NCI-H774 (cell line): ENCODE data around the gene TOMM6.

Experiments
- DNase-seq: peaks from one replicate; lab custom pipeline; 2025; lab: John Stamatoyannopoulos, UW

TOMM6 gene

DNA sequence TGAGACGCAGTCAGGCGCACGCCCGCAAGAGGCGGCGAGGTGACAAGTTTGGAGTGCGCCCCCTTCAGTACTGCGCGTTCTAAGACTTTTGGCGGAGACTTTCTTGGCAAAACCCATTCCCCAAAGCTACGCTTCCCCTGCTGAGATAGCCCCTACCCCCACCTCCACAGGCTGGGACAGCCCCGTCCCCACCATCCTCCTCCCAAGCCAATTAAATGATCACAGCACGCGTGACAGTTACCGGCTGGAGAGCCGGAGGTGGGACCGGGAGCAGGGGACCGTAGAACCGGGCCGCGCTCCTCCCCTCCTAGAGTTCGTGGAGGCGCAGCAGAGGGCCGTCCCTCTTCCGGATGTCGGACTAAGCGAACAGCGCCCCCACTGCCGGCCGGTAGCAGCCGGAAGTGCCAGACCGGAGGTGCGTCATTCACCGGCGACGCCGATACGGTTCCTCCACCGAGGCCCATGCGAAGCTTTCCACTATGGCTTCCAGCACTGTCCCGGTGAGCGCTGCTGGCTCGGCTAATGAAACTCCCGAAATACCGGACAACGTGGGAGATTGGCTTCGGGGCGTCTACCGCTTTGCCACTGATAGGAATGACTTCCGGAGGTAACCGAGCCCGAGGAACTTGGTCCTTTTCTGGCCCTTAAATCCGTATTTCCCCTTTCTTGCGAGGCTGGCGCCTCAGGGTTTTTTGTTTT, at the start of gene TOMM6:
TSS of gene TOMM6 (plus strand) at position 476 of the 699 bp plus-strand sequence. CDS start at position 480, 4 bp downstream.
- DNase-seq: peak; percentile 86

DNA sequence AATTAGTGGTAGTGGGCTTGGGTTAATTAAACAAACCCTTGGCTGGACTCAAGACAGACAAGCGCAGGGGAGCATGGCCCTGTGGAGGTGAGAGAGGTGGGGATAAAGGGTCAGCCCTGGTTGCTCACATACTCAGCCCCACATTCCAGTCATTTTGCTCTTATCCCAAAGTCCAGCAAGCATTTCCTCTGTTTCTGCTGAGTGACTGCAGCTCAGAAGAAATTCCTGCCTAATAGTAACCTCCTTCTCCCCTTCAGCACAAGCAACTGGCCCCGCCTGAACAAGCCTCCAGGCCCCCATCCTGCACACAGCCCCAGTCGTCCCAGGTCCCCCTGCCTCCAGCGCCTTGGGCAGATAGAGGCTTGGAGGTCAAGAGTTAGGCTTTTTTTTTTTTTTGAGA, 48.5 kb upstream of the TOMM6 start:
- no peak for DNase-seq

DNA sequence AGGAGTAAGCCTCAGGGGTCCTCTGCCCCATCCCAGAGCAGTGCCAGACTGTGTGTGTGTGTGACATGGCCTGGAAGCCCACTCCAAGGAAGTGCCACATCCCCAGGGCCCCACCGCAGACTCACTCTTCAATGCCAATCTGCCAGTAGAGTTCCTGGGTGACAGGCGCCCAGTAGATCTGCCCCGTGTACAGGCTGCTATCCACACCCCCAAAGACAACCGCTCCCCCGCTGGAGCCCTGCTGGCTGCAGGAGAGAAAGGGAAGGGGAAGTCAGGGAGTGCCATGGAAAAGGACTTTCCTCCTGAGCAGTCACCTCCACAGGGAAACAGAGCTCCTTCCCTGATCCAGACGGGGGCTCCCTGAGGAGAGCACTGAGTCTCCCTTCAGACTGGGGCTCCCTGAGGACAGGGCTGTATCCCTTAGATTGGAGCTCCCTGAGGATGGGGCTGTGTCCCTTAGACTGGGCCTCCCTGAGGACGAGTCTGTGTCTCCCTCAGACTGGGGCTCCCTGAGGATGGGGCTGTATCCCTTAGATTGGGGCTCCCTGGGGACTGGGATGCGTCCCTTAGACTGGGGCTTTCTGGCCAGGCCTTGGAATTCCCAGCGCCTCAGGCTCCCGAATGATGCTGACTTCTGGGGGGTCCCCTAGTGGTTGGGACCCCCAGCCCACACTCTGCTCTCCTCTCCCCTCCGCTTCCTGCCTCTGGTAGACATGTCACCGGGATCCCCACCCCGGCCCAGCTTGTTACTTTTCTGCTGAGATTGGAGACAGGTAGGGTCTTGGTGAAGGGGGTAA, 46.9 kb upstream of the TOMM6 start:
- no peak for DNase-seq

DNA sequence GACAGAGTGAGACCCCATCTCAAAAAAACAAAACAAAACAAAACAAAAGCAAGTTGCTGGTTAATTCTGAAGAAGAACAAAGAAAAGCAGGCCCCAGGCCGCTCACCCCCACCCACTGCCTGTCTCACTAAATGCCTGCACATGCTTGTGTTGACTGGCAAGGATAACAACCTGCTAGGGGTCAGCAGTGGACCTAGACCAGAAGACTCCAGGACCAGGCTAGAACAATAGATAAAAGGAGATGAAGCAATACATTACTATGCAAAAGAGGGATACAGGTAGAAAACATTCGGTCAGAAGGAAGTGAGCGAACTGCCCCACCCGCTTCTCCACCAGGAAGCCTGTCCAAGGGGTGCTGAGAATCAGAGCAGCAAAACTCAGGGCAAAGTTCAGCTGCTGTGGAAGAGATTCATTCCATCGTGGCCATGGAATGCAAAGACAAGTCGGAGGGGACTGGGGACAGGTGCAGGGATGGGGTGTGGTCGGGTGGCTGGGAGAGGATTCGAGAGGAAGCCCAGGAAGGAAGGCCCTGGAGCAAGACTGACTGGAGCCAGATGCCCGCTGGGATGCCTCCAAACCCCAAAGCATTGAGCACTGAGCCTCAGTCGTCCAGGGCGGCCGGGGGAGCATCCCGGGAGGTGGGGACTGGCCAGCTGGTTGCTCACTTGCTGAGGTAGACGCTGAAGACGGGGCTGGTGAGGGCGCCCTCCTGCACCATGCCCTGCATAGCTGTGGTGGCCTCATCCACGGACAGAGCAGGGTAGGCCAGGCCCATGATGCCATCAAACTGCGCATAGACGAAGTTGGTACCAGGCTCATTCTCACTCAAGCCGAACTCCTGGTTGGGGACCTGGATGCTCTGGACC, 45.6 kb upstream of the TOMM6 start:
- DNase-seq: no peak

DNA sequence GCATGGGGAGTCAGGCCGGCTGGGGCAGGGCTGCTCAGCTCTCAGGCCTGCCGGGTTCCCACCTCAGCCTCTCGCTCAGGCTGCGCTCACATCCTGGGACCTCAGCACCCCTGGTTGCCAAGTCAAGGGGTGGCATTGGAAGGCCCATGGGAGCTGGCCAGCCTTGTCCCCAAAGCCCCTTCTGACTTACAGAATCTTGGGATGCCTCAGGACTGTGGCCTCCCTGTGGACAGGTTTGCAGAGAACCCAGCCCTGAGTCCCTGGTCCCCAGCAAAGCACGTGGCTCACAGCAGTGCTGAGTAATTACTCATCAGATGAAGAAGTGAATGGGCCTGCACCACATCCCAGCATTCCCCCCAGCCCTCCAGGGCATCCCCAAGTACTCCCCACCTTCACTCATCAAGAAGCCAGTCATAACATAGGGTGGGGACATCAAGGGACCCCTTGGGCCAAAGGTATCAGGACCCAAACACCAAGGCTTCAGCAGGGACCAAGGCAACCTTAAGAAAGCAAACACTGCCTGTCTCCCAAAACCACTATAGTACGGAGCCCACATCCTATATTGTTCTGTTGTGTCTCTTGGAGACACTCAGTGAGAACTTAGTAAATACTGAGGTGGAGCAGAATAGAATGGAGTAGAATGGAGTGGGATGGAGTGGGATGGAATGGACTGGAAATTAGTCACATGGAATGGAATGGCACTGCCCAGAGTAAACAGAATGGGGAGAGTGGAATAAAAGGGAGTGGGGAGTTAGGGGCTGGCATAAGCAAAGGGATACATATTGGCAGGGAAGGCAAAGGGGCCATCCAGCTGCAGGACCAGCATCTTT, 43.9 kb upstream of the TOMM6 start:
- no peak for DNase-seq

DNA sequence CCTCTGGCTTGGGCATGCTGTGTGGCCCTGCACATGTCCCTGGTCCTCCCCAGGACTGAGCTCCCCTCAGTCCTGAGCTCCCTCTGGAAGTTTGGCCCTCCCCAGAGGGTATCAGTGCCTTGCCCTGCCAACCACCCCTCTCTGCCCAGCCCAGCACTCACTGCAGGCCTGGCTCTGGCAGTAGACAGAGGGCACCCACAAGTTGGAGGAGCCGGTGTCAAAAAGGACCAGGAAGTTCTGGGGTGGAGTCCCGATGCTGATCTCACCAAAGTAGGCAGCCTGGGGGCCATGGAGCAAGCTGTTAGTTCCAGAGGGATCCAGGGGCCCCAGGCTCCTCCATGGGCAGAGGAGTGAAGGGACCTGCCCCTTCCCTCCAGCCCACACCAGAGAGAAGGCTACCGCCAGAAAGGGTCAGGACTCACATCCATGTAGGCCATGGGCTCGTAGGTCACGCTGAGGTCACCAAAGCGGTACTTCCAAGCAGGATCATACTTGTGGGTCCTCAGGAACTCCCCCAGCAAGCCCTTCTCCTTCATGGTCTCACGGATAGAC, 43.2 kb upstream of the TOMM6 start:
- DNase-seq: no peak

DNA sequence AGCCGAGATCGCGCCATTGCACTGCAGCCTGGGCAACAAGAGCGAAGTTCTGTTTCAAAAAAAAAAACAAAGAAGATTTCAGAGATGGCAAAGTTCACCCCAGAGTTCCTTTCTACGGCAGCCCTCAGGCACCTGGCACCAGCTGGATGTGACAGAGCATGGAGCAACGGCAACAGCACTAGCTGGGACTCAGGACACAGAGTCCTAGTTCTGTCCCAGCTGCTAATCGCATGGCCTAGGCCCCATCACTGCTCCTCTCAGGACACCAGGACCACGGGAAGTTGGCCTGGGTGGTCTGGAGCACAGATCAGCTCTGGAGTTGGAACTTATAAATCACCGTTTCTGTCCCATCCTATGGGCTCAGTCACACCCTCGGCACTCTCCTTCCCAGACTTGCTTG, 41.4 kb upstream of the TOMM6 start:
- no peak for DNase-seq

DNA sequence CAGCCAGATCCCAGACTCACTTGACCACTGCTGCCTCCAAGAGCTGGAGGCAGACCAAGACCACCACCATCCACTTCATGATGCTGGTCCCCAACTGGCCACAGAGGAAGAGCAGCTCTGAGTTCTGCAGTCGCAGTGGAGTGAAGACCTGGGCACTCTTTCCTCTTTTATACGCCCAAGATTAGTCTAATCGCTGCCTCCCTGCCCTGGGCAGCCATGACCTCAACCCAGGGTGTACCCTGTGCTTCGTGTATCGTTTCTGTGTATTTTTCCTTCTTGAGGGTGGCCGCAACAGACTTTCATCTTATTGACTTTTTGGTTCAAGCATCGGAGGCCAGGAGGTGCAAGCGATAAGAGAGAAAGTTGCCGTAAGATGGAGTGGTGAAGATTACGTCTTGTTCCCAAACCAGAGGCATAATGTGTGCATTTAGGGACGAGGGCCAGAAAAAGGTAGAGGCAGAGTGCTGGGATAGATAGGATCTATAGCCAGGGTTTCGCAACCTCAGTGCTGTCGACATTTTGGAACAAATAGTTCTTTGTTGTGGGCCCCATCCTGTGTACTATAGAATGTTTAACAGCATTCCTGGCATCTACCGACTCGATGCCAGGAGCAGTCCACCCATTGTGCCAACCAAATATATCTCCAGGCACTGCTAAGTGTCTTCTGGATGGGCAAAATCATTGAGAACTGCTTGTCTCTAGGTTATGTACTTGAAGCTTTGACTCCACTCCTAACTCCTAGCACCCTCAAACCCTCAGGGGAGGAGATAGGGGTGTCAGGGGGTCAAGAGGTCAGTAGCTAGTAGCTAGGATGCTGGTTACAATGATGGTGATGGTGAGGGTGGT, 40.0 kb upstream of the TOMM6 start, which contains the start of gene PGC:
TSS of gene PGC (minus strand) at position 142 of the 846 bp plus-strand sequence. CDS start at position 79, 63 bp downstream.
- no peak for DNase-seq

DNA sequence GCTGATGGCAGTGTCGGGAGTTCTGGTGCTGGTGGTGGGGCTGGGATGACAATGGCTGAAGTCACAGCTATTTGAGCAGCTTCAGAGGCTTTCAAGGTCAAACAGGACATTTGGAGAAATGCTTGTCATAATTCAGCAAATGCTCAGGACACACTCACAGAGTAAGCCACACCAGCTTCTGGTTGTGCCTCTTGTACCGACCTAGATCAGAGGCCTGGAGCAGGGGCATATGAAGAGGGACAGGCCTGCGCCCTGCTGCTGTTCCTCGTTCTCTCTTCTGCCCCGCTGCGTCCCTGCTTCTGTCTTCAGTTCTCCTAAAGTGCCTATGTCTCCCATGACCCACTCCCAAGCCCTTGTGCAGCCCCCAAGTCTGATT, 39.4 kb upstream of the TOMM6 start:
- no peak for DNase-seq

DNA sequence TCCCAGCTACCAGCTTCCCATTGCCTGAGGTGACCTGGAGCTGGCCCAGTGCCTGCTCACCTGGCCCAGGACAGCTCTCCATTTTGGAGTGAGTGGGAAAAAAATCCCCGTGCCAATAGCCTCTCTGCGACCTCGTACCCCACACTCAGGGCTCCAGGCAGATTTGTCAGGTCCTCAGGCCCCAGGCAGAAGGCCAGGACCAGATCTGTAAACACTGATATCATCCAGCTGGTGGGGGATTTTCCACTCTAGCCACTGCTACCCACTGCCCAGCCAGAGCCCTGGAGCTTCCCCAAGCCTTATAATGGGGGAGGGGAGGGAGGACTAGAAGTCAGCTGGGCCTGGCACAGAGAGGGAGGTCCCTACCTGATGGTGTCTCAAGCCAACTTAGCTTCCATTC, 39.0 kb upstream of the TOMM6 start:
- no peak for DNase-seq

DNA sequence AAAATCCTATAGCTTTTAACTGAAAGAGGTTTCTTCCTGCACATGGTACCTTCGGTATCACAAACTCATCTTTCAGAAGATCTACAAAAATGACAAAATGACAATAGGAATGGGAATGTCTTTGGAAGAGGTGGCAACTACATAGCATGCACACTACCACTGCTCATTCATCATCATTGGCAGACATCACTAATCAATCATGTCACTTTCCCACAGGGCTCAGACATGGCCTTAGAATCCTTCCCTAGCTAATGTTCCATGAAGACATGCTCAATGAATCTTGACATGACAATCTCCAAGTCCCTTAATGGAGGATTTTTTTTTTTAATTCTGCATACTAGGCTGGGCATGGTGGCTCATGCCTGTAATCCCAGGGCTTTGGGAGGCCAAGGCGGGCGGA, 37.1 kb upstream of the TOMM6 start:
- DNase-seq: no peak

DNA sequence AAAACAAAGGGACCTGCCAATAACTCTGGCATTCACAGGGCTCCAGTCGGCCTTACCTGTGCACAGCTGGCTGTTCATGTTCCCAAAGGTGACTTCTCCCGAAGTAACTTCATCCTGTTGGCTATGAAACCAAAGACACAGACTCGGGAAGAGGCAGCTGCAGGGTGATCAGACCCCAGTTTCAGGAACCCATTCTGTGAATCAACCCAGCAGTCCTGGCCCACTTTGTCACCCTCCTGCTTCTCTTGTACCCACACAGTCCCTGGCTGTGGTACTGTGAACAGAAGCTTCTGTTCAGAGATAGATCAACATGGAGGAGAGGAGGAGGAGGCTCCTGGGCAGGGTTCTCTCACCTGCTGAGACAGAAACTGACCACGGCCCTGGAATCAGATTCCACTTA, 31.6 kb upstream of the TOMM6 start:
- no peak for DNase-seq

DNA sequence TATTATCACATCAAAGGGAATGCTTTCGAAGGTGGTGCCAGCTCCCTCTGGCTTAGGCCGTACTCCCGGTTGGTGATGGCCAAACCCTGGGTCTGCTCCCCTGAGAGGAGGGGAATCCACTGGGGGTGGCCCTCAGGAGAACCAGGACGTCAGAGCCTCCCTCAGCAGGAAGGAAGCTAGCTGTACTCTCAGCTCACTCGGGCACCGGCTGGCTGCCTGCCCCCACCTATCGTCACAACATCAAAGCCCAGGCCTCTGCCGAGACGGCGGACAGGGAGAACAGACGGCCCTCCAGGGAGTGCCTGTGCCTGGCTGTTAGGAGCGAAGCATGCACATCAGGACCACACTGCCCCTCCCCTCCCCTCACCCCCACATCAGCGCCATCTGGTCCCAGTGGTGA, 31.1 kb upstream of the TOMM6 start:
- DNase-seq: no peak

DNA sequence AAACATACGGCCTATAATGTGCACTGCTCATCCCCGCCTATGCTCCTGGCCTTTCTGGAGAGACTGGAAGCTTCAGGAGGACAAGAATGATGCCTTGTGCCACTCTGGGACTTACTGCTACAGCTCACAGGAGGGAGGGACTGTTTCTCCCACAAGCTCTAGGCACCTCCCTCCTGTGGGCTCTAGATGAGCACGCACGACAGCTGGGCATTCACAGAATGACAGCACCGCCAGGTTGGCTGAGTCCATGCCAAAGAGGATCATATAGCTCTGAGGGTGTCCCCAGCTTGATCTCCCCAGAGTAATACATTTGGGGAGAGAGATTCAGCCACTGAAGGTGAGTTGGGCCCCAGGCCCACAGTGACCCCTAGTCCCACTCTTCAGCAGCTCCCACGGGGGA, 30.2 kb upstream of the TOMM6 start:
- no peak for DNase-seq

DNA sequence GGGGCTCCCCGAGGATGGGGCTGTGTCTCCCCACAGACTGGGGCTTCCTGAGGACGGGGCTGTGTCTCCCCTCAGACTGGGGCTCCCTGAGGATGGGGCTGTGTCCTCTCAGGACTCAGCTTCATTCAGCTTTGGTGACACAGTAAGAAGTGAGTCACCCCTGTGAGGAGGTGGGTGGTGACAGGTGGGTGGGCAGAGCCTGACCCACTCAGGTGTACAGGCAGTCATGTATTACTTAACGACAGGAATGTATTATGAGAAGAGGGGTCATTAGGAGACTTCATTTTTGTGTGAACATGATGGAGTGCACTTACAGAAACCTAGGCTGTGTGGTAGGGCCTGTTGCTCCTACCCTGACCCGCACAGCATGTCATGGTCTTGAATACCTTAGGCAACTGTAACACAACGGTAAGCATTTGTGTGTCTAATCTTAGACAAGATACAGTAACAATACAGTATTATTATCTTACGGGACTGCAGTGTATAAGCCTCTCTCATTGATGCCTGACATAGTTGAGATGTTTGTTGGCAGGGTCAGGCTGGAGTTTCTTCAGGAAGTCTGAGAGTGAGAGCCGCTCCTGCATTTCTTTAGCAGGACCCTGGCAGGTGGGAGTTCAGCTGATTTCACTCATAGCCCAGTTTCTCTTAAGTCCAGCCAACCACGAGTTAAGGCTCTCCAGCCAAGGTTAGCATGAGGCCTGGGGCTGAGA, 29.4 kb upstream of the TOMM6 start:
- no peak for DNase-seq

DNA sequence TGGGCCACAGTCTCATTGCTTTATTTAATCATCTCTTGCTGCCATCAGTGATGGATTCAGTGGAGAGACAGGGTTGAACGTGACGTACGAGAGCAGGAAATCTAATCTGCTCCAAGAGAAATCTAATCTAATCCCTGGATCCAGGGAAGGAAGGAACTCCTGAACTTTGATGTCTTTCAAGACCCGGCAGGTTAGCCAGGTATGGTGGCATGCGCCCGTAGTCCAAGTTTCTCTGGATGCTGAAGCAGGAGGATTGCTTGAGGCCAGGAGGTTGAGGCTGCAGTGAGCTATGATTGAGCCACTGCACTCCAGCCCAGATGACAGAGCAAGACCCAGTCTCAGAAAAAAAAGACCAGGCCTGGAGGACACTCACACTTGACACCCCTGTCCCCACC, 28.9 kb upstream of the TOMM6 start:
- DNase-seq: no peak

DNA sequence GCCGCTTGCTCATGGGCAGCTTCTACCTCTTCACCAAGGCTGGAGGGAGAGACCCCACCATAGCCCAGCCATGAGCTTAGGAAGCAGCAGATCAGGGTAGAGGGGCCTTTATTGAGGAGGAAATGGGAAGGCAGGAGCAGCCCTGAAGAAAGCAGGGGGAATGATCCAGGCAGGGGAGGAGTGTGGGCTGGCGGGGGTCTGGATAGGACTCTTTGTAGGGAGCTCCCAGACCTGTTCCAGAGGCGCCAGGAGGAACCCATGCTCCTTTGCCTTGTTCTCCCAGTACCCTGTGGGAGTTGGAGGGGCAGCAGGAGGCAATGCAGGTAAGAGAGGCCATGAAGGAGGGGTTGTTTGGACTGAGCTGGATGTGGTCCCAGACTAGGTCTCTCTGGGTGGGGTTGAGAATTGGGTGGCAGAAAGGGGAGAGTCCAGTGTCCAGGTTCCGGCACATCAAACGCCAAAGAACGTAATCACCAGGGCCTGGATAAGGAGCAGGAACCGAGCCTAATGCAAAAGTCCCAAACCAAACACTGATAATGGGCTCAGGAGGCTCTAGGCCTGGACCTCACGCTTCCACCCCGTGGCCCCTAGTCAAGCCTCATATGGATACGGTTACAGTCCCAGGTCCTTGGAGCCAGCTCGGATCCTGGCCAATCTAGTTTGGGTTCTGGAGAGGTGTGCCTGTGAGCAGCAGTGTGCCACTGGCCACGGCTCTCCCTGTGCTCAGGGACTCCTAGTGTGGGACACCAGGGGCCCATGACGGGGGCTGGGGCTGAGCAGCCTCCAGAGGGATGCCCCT, 28.2 kb upstream of the TOMM6 start:
- no peak for DNase-seq

DNA sequence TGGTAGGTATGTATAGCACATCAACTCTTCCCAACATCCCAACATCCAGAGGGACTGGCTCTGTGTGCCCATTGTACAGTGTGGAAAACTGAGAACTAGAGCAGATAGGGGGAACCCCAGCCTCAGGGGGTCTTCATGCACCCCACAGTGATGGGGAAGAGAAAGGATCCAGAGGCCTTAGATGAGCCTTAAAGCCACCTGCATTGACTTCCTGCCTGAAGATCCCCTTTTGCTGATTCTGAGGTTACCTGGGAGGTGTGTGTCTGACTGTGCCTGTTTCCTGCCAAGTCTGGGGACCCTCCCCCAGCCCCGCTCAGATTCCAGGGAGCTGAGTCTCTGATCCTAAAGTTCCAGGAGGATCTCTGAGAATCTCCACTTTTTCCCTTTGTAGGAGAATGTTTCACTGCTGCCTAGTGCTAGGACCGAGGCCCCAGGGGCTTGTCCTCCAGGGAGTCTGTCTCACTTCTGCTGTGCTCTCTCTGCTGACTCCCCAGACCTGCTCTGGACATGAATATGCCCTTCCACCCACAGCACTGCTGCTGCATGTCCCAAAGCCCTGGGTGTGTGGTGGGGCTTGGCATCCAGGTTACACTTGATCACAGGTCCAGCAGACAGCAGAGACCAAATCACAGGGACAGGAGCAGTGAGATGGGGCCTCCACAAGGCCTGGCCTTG, 27.5 kb upstream of the TOMM6 start:
- no peak for DNase-seq
